ENCODE measurements around the gene CLEC1B.
"Not testable (repeated sequence)": the region's sequence is repeated elsewhere in the genome, so short reads cannot be mapped to it uniquely, and the experiment has no call there.

Gene CLEC1B

GRCh38 chr12:10030446-10030845, 31.5 kb upstream of the CLEC1B start, which contains the start of gene CLEC9A:
TSS of gene CLEC9A (plus strand) at chr12:10030682. CDS start at chr12:10052688, 22,006 bp downstream.
- TF ChIP-seq EZH2 (optimal IDR thresholded peaks at IDR 0.05; ENCODE audit: low read depth, low read length), result no peak
- TF ChIP-seq EZH2phosphoT487 (IDR thresholded peaks at IDR 0.05; ENCODE audit: low read length), result no peak
- TF ChIP-seq CTCF (IDR thresholded peaks at IDR 0.05; ENCODE audit: low read length), result no peak

GRCh38 chr12:10027721-10028120, 28.8 kb upstream of the CLEC1B start:
- Histone ChIP-seq H3K4me1 (ENCODE audit: low read length) (no peaks in the 10 kb centered on the region), H3K4me3 (ENCODE audit: low read length) (no peak overlapping the region), H3F3A (ENCODE audit: insufficient read depth, low read length) (no peaks in the 10 kb centered on the region), H3K27ac (ENCODE audit: low read length) (no peak overlapping the region), H3K9ac (ENCODE audit: low read length) (no peak overlapping the region), H3K79me2 (ENCODE audit: low read length) (no peaks in the 10 kb centered on the region), H4K20me1 (ENCODE audit: insufficient read depth, low read length) (no peaks in the 10 kb centered on the region), H3K27me3 (replicated peaks; ENCODE audit: insufficient read depth, low read length) (no peaks in the 10 kb centered on the region), H3K36me3 (replicated peaks; ENCODE audit: insufficient read depth, low read length) (no peaks in the 10 kb centered on the region), H3K9me2 (replicated peaks; ENCODE audit: insufficient read depth, low read length) (no peaks in the 10 kb centered on the region), H3K4me2 (ENCODE audit: low read depth, low read length) (no peak overlapping the region), H3K9me3 (replicated peaks; ENCODE audit: insufficient read depth, low read length) (no peaks in the 10 kb centered on the region), H2AFZ (ENCODE audit: low read length) (no peak overlapping the region)
- no peak for DNase-seq
- no peak for TF ChIP-seq EZH2phosphoT487 (IDR thresholded peaks at IDR 0.05; ENCODE audit: low read length)
- TF ChIP-seq EZH2 (optimal IDR thresholded peaks at IDR 0.05; ENCODE audit: low read depth, low read length), result no peak
- TF ChIP-seq CTCF (IDR thresholded peaks at IDR 0.05; ENCODE audit: low read length), result no peak

More at GRCh38 chr12:10030446-10030845, 31.5 kb upstream of the CLEC1B start, which contains the start of gene CLEC9A:
- no peak within 1 kb of the TSS for H3K9ac ChIP-seq (ENCODE audit: low read length)
- no peaks in the 10 kb centered on the region for H4K20me1 ChIP-seq (ENCODE audit: insufficient read depth, low read length)
- no peaks in the 10 kb centered on the region for H3K9me3 ChIP-seq (replicated peaks; ENCODE audit: insufficient read depth, low read length)
- H3K27me3 ChIP-seq (replicated peaks; ENCODE audit: insufficient read depth, low read length), result no peaks in the 10 kb centered on the region
- H2AFZ ChIP-seq (ENCODE audit: low read length), result no peak within 1 kb of the TSS
- no peaks in the 10 kb centered on the region for H3K79me2 ChIP-seq (ENCODE audit: low read length)
- no peaks in the 10 kb centered on the region for H3F3A ChIP-seq (ENCODE audit: insufficient read depth, low read length)
- H3K4me2 ChIP-seq (ENCODE audit: low read depth, low read length), result no peak within 1 kb of the TSS
- no peak for DNase-seq
- no peak within 1 kb of the TSS for H3K27ac ChIP-seq (ENCODE audit: low read length)
- no peaks in the 10 kb centered on the region for H3K9me2 ChIP-seq (replicated peaks; ENCODE audit: insufficient read depth, low read length)
- H3K4me3 ChIP-seq (ENCODE audit: low read length), result no peak within 1 kb of the TSS
- peaks cover 11% of the 10 kb centered on the region for H3K4me1 ChIP-seq (ENCODE audit: low read length)
- no peaks in the 10 kb centered on the region for H3K36me3 ChIP-seq (replicated peaks; ENCODE audit: insufficient read depth, low read length)

- DNase-seq, result no peak
- Histone ChIP-seq H3K27me3 (replicated peaks; ENCODE audit: insufficient read depth, low read length) (no peaks in the 10 kb centered on the region), H3F3A (ENCODE audit: insufficient read depth, low read length) (no peaks in the 10 kb centered on the region), H4K20me1 (ENCODE audit: insufficient read depth, low read length) (no peaks in the 10 kb centered on the region), H3K4me1 (ENCODE audit: low read length) (no peaks in the 10 kb centered on the region), H3K4me2 (ENCODE audit: low read depth, low read length) (no peak overlapping the region), H3K9me3 (replicated peaks; ENCODE audit: insufficient read depth, low read length) (no peaks in the 10 kb centered on the region), H3K79me2 (ENCODE audit: low read length) (no peaks in the 10 kb centered on the region), H2AFZ (ENCODE audit: low read length) (no peak overlapping the region), H3K4me3 (ENCODE audit: low read length) (no peak overlapping the region), H3K36me3 (replicated peaks; ENCODE audit: insufficient read depth, low read length) (no peaks in the 10 kb centered on the region), H3K27ac (ENCODE audit: low read length) (no peak overlapping the region), H3K9ac (ENCODE audit: low read length) (no peak overlapping the region), H3K9me2 (replicated peaks; ENCODE audit: insufficient read depth, low read length) (no peaks in the 10 kb centered on the region)
- TF ChIP-seq EZH2 (optimal IDR thresholded peaks at IDR 0.05; ENCODE audit: low read depth, low read length), result no peak
- TF ChIP-seq EZH2phosphoT487 (IDR thresholded peaks at IDR 0.05; ENCODE audit: low read length), result no peak
- no peak for TF ChIP-seq CTCF (IDR thresholded peaks at IDR 0.05; ENCODE audit: low read length)
Observed at GRCh38 chr12:10027311-10027710, 28.4 kb upstream of the CLEC1B start.

- H3K9me3 ChIP-seq (replicated peaks; ENCODE audit: insufficient read depth, low read length); H3K4me1 ChIP-seq (ENCODE audit: low read length); H4K20me1 ChIP-seq (ENCODE audit: insufficient read depth, low read length); H3K4me3 ChIP-seq (ENCODE audit: low read length); DNase-seq; H3K79me2 ChIP-seq (ENCODE audit: low read length); H3K27me3 ChIP-seq (replicated peaks; ENCODE audit: insufficient read depth, low read length); H3K36me3 ChIP-seq (replicated peaks; ENCODE audit: insufficient read depth, low read length); H3F3A ChIP-seq (ENCODE audit: insufficient read depth, low read length); H2AFZ ChIP-seq (ENCODE audit: low read length); H3K27ac ChIP-seq (ENCODE audit: low read length); H3K9ac ChIP-seq (ENCODE audit: low read length); H3K4me2 ChIP-seq (ENCODE audit: low read depth, low read length); H3K9me2 ChIP-seq (replicated peaks; ENCODE audit: insufficient read depth, low read length): not testable (repeated sequence)
Observed at GRCh38 chr12:10026666-10027065, 27.7 kb upstream of the CLEC1B start.
